ENCODE measurements around the gene NIFK.

Gene NIFK

GRCh38 chr2:121736462-121737336 is at the start of gene NIFK:
NIFK (minus strand) TSS chr2:121736875; CDS start chr2:121736850, 25 bp downstream.
- DNase-seq (ENCODE audit: extremely low spot score, insufficient read length, low read depth) (peak; percentile 99), FAIRE-seq (peak; percentile 93)

DNA sequence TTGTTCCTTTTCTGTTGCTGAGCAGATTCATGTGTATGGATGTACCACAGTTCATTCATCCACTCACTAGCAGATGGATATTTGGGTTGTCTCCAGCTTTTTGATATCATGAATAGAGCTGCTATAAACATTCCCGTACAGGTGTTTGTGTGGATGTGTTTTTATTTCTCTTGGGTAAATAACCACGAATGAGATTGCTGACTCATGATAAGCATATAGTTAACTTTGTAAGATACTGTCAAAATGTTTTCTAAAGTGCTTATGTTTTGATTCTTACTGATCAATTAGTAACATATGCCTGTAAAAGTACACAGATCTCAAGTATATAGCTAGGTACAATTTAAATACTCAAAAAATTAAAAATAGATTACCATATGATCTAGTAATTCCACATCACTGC is 46.5 kb upstream of the NIFK start:
- DNase-seq (ENCODE audit: extremely low spot score, insufficient read length, low read depth), result no peak
- FAIRE-seq, result no peak

GRCh38 chr2:121778741-121779487 is 42.2 kb upstream of the NIFK start:
- no peak for DNase-seq (ENCODE audit: extremely low spot score, insufficient read length, low read depth)

GRCh38 chr2:121777699-121778058 is 41.0 kb upstream of the NIFK start:
- DNase-seq (ENCODE audit: extremely low spot score, insufficient read length, low read depth) (no peak), FAIRE-seq (no peak)

More at GRCh38 chr2:121778741-121779487, 42.2 kb upstream of the NIFK start:
- FAIRE-seq, result no peak

DNA sequence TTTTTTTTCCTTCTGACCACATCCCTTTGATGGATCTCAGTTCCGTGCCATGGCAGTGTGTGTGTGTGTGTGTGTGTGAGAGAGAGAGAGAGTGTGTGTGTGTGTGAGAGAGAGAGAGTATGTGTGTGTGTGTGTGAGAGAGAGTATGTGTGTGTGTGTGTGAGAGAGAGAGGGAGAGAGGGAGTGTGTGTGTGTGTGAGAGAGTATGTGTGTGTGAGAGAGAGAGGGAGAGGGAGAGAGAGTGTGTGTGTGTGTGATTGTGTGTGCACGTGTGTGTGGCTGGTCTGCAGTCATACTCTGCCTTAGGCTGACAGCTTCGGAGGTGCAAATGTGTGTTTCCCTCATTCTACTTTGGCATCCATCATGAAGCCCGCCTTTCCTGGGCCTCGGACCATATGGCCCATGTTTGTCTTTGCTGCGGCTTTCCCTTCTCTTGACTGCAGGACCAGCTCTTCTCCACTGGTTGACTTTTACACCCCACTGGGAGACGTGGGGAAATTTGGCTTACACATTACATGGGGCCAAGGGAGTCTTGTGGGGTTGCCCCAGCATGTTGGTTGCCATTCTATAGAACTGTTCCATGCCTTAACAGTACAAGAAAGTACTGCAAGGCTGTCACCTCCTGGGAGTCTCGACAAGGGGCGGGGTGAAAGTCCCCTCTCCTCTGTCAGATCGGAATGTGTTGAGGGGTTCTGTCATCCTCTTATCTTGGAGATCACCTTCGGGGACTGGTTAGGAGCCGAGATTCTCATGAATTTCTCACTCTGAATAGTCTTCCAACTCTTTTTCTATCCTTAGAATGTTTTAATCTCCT is 40.4 kb upstream of the NIFK start:
- no peak for DNase-seq (ENCODE audit: extremely low spot score, insufficient read length, low read depth)
- FAIRE-seq, result no peak

DNA sequence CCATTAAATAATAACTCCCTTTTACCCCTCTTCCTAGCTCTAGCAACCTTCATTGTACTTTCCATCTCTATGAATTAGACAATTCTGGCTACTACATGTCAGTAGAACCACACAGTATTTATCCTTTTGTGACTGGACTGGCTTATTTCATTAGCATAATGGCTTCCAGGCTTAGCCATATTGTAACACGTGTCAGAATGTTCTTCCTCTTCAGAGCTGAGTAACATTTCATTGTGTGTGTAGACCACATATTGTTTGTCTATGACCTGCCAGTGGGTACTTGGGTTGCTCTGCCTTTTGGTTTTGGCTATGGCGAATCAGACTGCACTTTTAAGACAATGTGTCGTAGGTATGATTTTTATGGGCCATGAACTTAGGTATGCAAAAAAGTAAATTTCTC is 39.7 kb upstream of the NIFK start:
- DNase-seq (ENCODE audit: extremely low spot score, insufficient read length, low read depth), result no peak
- no peak for FAIRE-seq

DNA sequence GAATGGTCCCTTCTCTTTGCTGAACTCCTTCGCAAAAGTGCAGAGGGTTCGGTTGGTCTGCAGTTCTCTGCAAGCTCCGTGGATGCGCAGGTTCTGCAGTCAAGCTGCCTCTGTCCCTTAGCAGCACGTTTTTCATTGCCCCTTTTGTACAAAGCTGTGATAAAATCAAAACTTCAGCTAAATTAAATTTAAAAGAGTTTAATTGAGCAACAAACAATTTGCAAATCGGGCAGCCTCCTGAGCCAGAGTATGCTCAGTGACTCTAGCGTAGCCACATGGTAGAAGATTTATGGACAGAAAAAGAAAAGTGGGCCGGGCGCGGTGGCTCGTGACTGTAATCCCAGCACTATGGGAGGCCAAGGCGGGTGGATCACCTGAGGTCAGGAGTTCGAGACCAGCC is 37.6 kb upstream of the NIFK start:
- DNase-seq (ENCODE audit: extremely low spot score, insufficient read length, low read depth) (no peak), FAIRE-seq (no peak)

DNA sequence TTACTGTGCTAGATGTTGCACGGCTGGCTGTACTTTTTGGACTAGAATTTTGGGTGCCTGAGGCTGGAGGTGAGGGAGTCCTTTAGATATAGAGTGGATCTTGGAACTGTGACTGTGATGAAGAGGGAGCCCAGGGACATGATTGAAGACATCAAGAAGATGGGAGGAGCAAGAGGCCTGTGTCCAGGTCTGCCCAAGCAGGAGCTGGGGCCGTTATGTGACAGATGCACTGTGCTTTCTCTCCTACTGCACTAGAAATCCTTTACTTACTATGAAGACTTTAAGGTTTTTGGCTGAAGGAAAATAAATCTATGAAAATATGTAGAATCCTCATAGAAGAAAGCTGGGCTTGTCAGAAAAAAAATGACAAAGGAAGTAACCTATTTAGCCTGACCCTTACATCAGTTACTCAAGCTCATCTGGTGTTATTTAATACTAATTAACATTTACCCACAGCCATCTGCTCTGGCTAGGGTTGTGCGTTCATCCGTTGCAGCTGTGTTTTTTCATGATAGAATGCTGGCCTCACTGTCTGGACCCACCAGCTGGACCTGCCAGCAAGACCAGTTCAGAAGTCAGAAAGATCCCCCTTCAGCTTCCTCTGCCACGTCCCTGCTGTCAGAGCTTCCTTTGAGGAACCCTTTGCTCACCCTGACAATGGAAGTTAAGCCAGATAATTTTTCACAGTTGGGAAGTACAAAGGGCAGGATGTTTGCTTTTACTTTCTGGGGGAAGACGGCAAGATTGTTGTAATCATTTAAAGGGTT is 35.5 kb upstream of the NIFK start:
- DNase-seq (ENCODE audit: extremely low spot score, insufficient read length, low read depth), result no peak
- FAIRE-seq, result no peak

DNA sequence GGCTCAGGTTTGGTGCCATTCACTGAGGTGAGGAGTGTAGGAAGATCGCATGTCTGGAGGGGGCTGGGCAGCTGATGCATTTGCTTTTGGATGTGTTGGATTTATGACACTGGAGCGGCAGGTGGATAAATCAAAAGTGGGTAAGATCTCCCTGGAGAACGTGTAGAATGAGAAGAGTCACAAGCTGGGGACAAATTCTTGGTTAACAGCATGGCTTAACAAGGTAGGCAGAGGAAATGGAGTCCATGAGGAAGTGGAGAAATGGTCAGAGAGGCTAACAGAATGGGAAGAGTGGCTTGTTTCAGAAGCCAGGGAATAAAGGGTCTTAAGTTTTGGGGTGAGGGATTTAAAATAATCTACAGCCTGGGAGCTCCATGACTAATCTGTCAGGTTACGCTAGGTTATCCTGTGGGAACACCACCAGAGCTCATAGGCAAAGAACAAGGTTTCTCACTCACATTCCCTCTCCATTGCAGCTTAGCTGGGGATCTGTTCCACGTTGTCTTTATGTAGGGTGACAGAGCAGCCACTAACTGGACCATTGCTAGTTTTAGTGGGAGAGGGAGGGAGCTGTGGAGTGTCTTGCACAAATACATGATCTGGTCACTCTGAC is 31.6 kb upstream of the NIFK start:
- no peak for FAIRE-seq
- no peak for DNase-seq (ENCODE audit: extremely low spot score, insufficient read length, low read depth)

GRCh38 chr2:121766624-121767023 is 29.9 kb upstream of the NIFK start:
- DNase-seq (ENCODE audit: extremely low spot score, insufficient read length, low read depth), result no peak
- FAIRE-seq, result no peak

DNA sequence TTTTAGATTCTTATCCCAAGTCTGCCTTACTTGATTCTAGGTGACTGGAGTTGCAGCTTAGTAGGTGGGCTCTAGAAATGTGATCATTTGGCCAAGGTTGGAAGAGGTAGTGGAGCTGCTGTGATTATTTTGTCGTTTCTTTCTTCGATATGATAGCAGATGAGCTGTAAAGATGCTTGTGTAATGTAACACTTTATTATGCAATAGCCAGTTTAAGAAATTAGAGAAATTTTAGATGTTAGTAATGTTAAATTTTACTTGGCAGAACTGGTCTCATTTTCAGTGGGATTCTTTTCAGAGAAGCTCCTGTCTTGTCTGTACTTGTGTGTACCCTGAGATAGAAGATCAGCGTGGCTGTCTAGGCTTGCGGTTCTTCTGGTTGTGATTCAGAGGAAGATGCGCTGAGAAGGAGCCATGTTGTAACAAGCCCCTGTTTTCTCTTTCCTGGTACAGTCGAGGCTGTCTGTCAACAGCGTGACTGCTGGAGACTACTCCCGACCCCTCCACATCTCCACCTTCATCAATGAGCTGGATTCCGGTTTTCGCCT is 28.1 kb upstream of the NIFK start:
- FAIRE-seq (no peak), DNase-seq (ENCODE audit: extremely low spot score, insufficient read length, low read depth) (no peak)

DNA sequence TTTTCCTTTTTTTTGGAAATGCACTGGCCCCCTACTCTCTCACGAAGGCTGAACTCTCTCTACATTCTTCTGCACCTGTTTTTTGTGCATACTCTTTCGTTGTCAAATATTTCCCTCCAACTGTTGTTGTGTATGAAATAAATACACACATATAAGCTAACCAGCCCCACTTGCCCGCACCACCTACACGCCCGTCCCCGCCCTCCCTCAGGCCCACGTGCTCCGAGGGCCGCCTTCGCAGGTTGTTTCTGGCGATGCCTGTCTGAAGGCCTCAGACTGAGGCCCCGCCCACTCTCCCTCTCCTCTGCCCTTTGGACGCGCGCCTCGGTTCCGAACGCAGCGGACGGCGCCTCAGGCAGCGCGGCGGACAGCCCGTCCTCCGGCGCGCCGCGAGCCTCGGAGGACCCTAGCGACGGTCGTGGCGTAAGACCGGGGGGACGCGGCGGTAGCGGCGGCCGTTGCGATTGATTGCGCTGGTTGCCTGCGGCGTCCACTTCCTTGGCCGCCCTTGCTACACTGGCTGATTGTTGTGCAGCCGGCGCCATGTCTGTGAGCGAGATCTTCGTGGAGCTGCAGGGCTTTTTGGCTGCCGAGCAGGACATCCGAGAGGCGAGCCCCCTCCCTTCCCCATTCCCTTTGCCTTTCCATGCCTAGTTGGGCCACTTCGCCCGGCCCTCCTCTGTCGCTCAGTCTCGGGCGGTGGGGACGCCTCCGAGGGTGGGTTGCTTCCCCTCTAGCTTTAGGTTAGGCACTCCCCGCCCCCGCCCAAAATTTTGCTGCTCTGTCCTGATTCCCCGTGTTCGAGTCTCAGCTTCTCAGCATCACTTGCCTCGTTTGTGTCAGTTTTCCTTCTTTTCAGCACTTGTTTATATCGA is 18.8 kb upstream of the NIFK start, which contains the start of gene TSN:
TSN (plus strand) TSS at position 415 of the 875 bp plus-strand sequence; CDS start at position 544, 129 bp downstream.
- peak; percentile 96 for FAIRE-seq
- peak; percentile 92 for DNase-seq (ENCODE audit: extremely low spot score, insufficient read length, low read depth)

DNA sequence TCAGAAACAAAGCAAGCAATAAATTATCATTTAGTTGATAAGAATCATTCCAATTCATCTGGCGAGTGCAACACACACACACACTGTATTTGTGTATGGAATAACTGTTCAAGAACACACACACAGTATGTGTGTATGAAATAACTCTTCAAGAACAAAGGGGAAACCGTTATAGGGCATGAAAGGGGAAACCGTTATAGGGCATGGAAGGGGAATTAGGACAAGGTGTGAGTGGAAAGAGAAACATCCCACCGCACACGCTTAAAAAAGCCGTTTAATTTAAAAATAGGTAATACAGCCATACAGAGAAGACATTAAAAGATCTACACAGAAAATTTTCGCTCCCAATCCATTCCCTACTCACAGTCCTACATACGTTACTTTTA is 18.2 kb upstream of the NIFK start:
- FAIRE-seq (no peak), DNase-seq (ENCODE audit: extremely low spot score, insufficient read length, low read depth) (no peak)

GRCh38 chr2:121748202-121748601 is 11.5 kb upstream of the NIFK start:
- FAIRE-seq (no peak), DNase-seq (ENCODE audit: extremely low spot score, insufficient read length, low read depth) (no peak)

DNA sequence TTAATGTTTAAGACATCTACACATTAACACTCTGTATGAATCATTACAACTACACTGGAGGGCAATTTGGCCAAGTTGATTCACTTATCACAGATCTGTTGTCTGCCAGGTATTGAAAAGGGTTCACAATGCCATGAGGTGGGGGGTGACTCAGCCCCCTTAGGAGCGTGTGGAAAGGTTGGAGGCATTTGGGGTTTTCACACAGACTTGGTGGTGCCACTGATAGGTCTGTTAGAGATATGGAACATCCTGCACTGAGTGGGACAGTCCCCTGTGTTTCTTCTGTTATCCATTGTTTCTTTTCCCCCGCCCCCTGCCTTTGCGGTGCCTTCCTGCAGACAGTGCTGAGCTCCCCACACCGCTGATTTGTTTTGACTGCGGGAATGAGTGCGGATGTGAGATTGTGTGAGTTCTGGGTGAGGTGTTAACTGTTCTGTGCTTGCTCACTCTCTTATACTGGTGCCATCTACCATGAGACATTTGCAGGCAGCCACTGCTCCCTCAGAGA is 9.4 kb upstream of the NIFK start:
- FAIRE-seq, result no peak
- no peak for DNase-seq (ENCODE audit: extremely low spot score, insufficient read length, low read depth)

DNA sequence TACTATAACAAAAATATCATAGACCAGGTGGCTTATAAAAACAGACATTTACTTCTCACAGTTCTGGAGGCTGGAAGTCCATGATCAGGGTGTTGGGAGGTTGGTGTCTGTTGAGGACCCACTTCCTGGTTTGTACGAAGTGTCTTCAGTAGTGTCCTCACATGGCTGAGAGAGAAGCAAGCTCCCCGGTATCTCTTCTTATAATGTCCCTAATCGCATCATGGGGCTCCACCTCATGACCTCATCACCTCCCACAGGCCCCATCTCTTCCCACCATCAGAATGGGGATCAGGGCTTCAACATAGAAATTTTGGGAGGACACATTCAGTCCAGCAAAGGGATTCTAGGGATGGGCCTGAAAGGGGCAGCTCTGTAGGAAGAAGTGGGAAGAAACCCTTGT is 4.8 kb upstream of the NIFK start:
- no peak for DNase-seq (ENCODE audit: extremely low spot score, insufficient read length, low read depth)
- no peak for FAIRE-seq

GRCh38 chr2:121740973-121741372 is 4.3 kb upstream of the NIFK start:
- FAIRE-seq (no peak), DNase-seq (ENCODE audit: extremely low spot score, insufficient read length, low read depth) (no peak)

- FAIRE-seq, result no peak
Observed at GRCh38 chr2:121736140-121736461, 574 bp downstream of the NIFK start.

More at GRCh38 chr2:121736140-121736461, 574 bp downstream of the NIFK start:
- no peak for DNase-seq (ENCODE audit: extremely low spot score, insufficient read length, low read depth)
